ENCODE measurements around the gene LCN6. TPM values are rescaled to one million over a fixed set of nuclear protein-coding genes. Genes with fewer than 3 reads are reported as not detected.

The LCN6 gene
- total and polyA plus RNA-seq, 12 donors: 1.5 to 261 (median 4.6) TPM

DNA sequence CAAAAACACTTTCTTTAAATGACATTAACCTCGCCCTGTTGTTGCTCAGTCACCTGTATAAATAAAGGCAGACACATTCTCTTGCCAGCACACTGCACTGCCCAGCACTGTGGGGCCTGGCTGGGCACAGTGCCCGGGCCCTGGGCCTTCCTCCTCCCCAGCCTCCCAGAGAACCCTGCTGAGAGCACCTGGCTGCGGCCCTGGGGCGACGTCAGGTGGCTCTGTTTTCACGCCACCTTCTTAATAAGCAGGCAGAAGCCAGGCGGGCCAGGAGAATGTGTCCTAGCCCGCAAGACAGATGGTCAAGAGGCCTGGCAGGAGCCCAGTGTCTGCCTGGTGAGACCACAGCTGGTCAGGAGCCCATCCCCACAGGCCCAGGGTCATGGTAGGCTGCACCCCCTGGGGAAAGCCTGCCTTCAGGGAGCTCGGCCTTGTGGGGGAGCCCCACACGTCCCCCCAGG lies 52.9 kb downstream of the LCN6 start:
- DNase-seq (peak in 1 of 2 donors; percentile 33), ATAC-seq (peak in 5 of 8 donors; percentile 9 to 49 (median 30))
- Histone ChIP-seq H3K27ac (no peak overlapping the region), H3K4me3 (no peak overlapping the region), H3K27me3 (peaks cover 0 to 8% (median 0%) of the 10 kb centered on the region in 7 donors), H3K36me3 (no peaks in the 10 kb centered on the region), H3K4me1 (peaks cover 7 to 52% (median 31%) of the 10 kb centered on the region in 9 donors), H3K9me3 (no peaks in the 10 kb centered on the region)
- WGBS, 2 donors: 57 to 73% methylated on average over 10 of the region's 10 CpGs
- TF ChIP-seq, protein P1, sequence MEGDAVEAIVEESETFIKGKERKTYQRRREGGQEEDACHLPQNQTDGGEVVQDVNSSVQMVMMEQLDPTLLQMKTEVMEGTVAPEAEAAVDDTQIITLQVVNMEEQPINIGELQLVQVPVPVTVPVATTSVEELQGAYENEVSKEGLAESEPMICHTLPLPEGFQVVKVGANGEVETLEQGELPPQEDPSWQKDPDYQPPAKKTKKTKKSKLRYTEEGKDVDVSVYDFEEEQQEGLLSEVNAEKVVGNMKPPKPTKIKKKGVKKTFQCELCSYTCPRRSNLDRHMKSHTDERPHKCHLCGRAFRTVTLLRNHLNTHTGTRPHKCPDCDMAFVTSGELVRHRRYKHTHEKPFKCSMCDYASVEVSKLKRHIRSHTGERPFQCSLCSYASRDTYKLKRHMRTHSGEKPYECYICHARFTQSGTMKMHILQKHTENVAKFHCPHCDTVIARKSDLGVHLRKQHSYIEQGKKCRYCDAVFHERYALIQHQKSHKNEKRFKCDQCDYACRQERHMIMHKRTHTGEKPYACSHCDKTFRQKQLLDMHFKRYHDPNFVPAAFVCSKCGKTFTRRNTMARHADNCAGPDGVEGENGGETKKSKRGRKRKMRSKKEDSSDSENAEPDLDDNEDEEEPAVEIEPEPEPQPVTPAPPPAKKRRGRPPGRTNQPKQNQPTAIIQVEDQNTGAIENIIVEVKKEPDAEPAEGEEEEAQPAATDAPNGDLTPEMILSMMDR (IDR thresholded peaks at IDR 0.05): no peak
- intact Hi-C loops (cut with DNase I): loop anchor here in 1 of 10 donors (10.0 kb wide), 1 partner anchor 51 kb away; no protein-coding TSS in a partner anchor

GRCh38 chr9:136694872-136695247 lies 53.5 kb downstream of the LCN6 start:
- Histone ChIP-seq H3K27me3 (peaks cover 0 to 5% (median 0%) of the 10 kb centered on the region in 7 donors), H3K4me3 (no peak overlapping the region), H3K36me3 (no peaks in the 10 kb centered on the region), H3K9me3 (no peaks in the 10 kb centered on the region), H3K27ac (no peak overlapping the region), H3K4me1 (peaks cover 10 to 57% (median 37%) of the 10 kb centered on the region in 9 donors)
- WGBS, 2 donors: 92 to 96% methylated on average over 11 of the region's 11 CpGs
- TF ChIP-seq, protein P1 (IDR thresholded peaks at IDR 0.05): no peak
- ATAC-seq (no peak), DNase-seq (no peak)
- intact Hi-C loops (cut with DNase I): loop anchor here in 4 of 10 donors (5.0 to 10.0 kb wide), 3 partner anchors 50 to 208 kb away; no protein-coding TSS in a partner anchor

DNA sequence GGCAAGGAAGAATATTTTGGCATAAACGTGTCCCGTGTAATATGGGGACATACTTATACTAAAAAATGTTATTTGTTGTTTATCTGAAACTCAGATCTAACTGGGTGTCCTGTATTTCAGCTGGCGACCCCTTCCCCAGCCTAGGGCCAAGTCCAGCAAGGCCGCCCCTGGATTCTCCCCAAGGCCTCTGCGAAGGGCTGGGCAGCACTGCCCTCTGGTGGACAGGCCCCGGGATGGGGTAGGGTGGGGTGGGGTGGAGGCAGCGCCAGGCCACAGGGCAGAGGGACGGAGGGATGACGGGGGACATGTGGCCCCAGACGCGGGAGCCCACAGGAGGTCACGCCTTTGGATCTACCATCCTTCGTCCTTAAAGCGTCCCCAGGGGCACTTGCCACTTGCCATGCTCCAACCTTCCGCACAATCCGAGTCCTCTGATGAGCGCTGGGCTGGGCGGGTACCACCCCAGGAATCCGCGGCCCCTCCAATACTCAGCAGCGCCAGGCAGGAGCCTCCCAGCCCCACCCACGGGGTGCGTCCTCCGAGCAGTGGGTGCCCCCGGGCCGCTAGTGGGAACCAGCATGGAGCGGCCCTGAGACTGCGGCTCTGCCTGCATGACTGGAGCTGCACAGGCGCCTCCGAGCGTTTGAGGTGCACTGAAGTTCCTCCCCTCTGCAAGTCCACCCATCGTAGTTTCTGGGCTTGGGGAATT lies 54.0 kb downstream of the LCN6 start:
- 41 to 43% methylated on average over 32 of the region's 32 CpGs for WGBS, 2 donors
- Histone ChIP-seq H3K27ac (no peak overlapping the region), H3K27me3 (peaks cover 0 to under 1% (median 0%) of the 10 kb centered on the region in 7 donors), H3K36me3 (no peaks in the 10 kb centered on the region), H3K4me1 (peaks cover 10 to 63% (median 40%) of the 10 kb centered on the region in 9 donors), H3K4me3 (no peak overlapping the region), H3K9me3 (no peaks in the 10 kb centered on the region)
- TF ChIP-seq, protein P1 (IDR thresholded peaks at IDR 0.05): peak; percentile 50 to 84 (median 77)
- peak; percentile 70 to 79 for DNase-seq
- ATAC-seq: peak; percentile 29 to 64 (median 50)
- intact Hi-C loops (cut with DNase I): loop anchor here in 4 of 10 donors (5.0 to 10.0 kb wide), 3 partner anchors 50 to 207 kb away; no protein-coding TSS in a partner anchor

Small RNA genes lying within 50 kb of the gene (microRNA-seq; reads per million reads assigned to microRNA genes)
- gene MIR6722: 0 reads per million in 2 donors

Other genes with a start within 250 kb of the LCN6 start
- 10 to 100 TPM; 12.0 to 27.0 (median 21.8) TPM for gene NOTCH1, start 202.5 kb downstream of the LCN6 start, total RNA-seq
- 10 to 100 TPM in 1 of 2 donors, 1 to 10 TPM in 1; 7.3 to 14.5 TPM for gene NOTCH1, start 202.5 kb downstream of the LCN6 start, polyA plus RNA-seq
- 100 to 1,000 TPM in 5 of 10 donors, 10 to 100 TPM in 5; 68.6 to 115 (median 99.6) TPM for gene EGFL7, start 85.6 kb downstream of the LCN6 start, total RNA-seq
- 100 to 1,000 TPM; 160 to 377 TPM for gene EGFL7, start 85.6 kb downstream of the LCN6 start, polyA plus RNA-seq
- 10 to 100 TPM; 48.1 to 83.3 (median 58.4) TPM for gene AGPAT2, start 61.1 kb downstream of the LCN6 start, total RNA-seq
- 100 to 1,000 TPM in 1 of 2 donors, 10 to 100 TPM in 1; 97.2 to 195 TPM for gene AGPAT2, start 61.1 kb downstream of the LCN6 start, polyA plus RNA-seq
- 10 to 100 TPM; 15.7 to 26.1 (median 17.9) TPM for gene DIPK1B, start 36.0 kb downstream of the LCN6 start, total RNA-seq
- 10 to 100 TPM; 24.8 to 37.9 TPM for gene DIPK1B, start 36.0 kb downstream of the LCN6 start, polyA plus RNA-seq
- 10 to 100 TPM in 3 of 10 donors, 1 to 10 TPM in 4, under 1 TPM in 3; 0.44 to 28.7 (median 1.7) TPM for gene LCN10, start 5.6 kb downstream of the LCN6 start, total RNA-seq
- 100 to 1,000 TPM in 1 of 2 donors, 10 to 100 TPM in 1; 34.0 to 144 TPM for gene LCN10, start 5.6 kb downstream of the LCN6 start, polyA plus RNA-seq
- gene LCN8, start 9.7 kb upstream of the LCN6 start, total RNA-seq: not detected
- not detected for gene LCN8, start 9.7 kb upstream of the LCN6 start, polyA plus RNA-seq
- 10 to 100 TPM in 1 of 10 donors, 1 to 10 TPM in 1, under 1 TPM in 1, not detected in 7; 0.85 to 20.1 (median 1.3) TPM for gene LCN15, start 16.0 kb upstream of the LCN6 start, total RNA-seq
- gene LCN15, start 16.0 kb upstream of the LCN6 start, polyA plus RNA-seq: 1 to 10 TPM; 1.0 to 6.1 TPM
- gene TMEM141, start 42.8 kb upstream of the LCN6 start, total RNA-seq: 10 to 100 TPM; 48.1 to 83.4 (median 61.8) TPM
- gene TMEM141, start 42.8 kb upstream of the LCN6 start, polyA plus RNA-seq: 100 to 1,000 TPM in 1 of 2 donors, 10 to 100 TPM in 1; 95.6 to 107 TPM
- 1 to 10 TPM in 6 of 10 donors, under 1 TPM in 4; 0.56 to 2.4 (median 1.1) TPM for gene CCDC183, start 47.8 kb upstream of the LCN6 start, total RNA-seq
- 1 to 10 TPM in 1 of 2 donors, under 1 TPM in 1; 0.49 to 9.2 TPM for gene CCDC183, start 47.8 kb upstream of the LCN6 start, polyA plus RNA-seq
- gene RABL6, start 59.4 kb upstream of the LCN6 start, total RNA-seq: 10 to 100 TPM; 61.6 to 91.2 (median 66.6) TPM
- gene RABL6, start 59.4 kb upstream of the LCN6 start, polyA plus RNA-seq: 10 to 100 TPM; 60.5 to 97.4 TPM
- 1 to 10 TPM; 3.6 to 8.3 (median 5.9) TPM for gene AJM1, start 94.0 kb upstream of the LCN6 start, total RNA-seq
- gene AJM1, start 94.0 kb upstream of the LCN6 start, polyA plus RNA-seq: 1 to 10 TPM; 3.4 to 7.6 TPM
- gene PHPT1, start 100.9 kb upstream of the LCN6 start, total RNA-seq: 100 to 1,000 TPM; 310 to 376 (median 327) TPM
- 100 to 1,000 TPM; 354 to 650 TPM for gene PHPT1, start 100.9 kb upstream of the LCN6 start, polyA plus RNA-seq
- gene MAMDC4, start 103.8 kb upstream of the LCN6 start, total RNA-seq: 10 to 100 TPM in 2 of 10 donors, 1 to 10 TPM in 8; 4.1 to 11.3 (median 8.3) TPM
- 10 to 100 TPM in 1 of 2 donors, 1 to 10 TPM in 1; 8.0 to 45.4 TPM for gene MAMDC4, start 103.8 kb upstream of the LCN6 start, polyA plus RNA-seq
- 100 to 1,000 TPM; 289 to 375 (median 329) TPM for gene EDF1, start 117.8 kb upstream of the LCN6 start, total RNA-seq
- 1,000 to 10,000 TPM in 1 of 2 donors, 100 to 1,000 TPM in 1; 624 to 1,058 TPM for gene EDF1, start 117.8 kb upstream of the LCN6 start, polyA plus RNA-seq
- gene TRAF2, start 138.0 kb upstream of the LCN6 start, total RNA-seq: 10 to 100 TPM in 5 of 10 donors, 1 to 10 TPM in 5; 5.4 to 14.8 (median 9.7) TPM
- 10 to 100 TPM; 10.1 to 17.0 TPM for gene TRAF2, start 138.0 kb upstream of the LCN6 start, polyA plus RNA-seq
- 100 to 1,000 TPM; 118 to 169 (median 138) TPM for gene FBXW5, start 196.2 kb upstream of the LCN6 start, total RNA-seq
- gene FBXW5, start 196.2 kb upstream of the LCN6 start, polyA plus RNA-seq: 100 to 1,000 TPM; 177 to 215 TPM
- gene C8G, start 196.7 kb upstream of the LCN6 start, total RNA-seq: 10 to 100 TPM in 1 of 10 donors, 1 to 10 TPM in 9; 1.2 to 10.0 (median 2.4) TPM
- gene C8G, start 196.7 kb upstream of the LCN6 start, polyA plus RNA-seq: 1 to 10 TPM; 2.0 to 2.1 TPM
- gene LCN12, start 203.7 kb upstream of the LCN6 start, total RNA-seq: 10 to 100 TPM in 4 of 10 donors, 1 to 10 TPM in 6; 4.1 to 17.9 (median 6.8) TPM
- gene LCN12, start 203.7 kb upstream of the LCN6 start, polyA plus RNA-seq: 1 to 10 TPM in 1 of 2 donors, under 1 TPM in 1; 0.74 to 8.3 TPM
- 1,000 to 10,000 TPM; 1,129 to 5,119 (median 4,014) TPM for gene PTGDS, start 229.0 kb upstream of the LCN6 start, total RNA-seq
- 1,000 to 10,000 TPM; 2,970 to 3,711 TPM for gene PTGDS, start 229.0 kb upstream of the LCN6 start, polyA plus RNA-seq
- gene LCNL1, start 234.5 kb upstream of the LCN6 start, total RNA-seq: 10 to 100 TPM in 2 of 10 donors, 1 to 10 TPM in 8; 1.4 to 10.9 (median 6.4) TPM
- 10 to 100 TPM in 1 of 2 donors, under 1 TPM in 1; 0.10 to 10.3 TPM for gene LCNL1, start 234.5 kb upstream of the LCN6 start, polyA plus RNA-seq
- gene PAXX, start 243.9 kb upstream of the LCN6 start, total RNA-seq: 10 to 100 TPM; 12.7 to 29.5 (median 16.1) TPM
- gene PAXX, start 243.9 kb upstream of the LCN6 start, polyA plus RNA-seq: 100 to 1,000 TPM in 1 of 2 donors, 10 to 100 TPM in 1; 51.7 to 131 TPM
- 10 to 100 TPM in 1 of 10 donors, 1 to 10 TPM in 8, under 1 TPM in 1; 0.46 to 11.5 (median 3.0) TPM for gene CLIC3, start 248.0 kb upstream of the LCN6 start, total RNA-seq
- gene CLIC3, start 248.0 kb upstream of the LCN6 start, polyA plus RNA-seq: 10 to 100 TPM in 1 of 2 donors, 1 to 10 TPM in 1; 9.5 to 21.4 TPM

Data from heart right ventricle (tissue), 16 donors.